Forelimb muscle (tissue), 1 donor: ENCODE data around the gene ATRN. TPM values are rescaled to one million over a fixed set of nuclear protein-coding genes. Genes with fewer than 3 reads are reported as not detected.

Source experiments
- DNase-seq: peaks from one replicate; pipeline ENCODE4 v3.0.0-alpha.2; 2013; ENCODE audit warnings: low read depth
- polyA plus RNA-seq: library from polyadenylated mRNA; unstranded; fragments of 120-200 nt; gene quantifications from one replicate; pipeline ENCODE4 v1.2.1, GENCODE V29; 2013; ENCODE audit not compliant: insufficient read length

ATRN gene
- polyA plus RNA-seq, 1 donor, result 21.7 TPM

GRCh38 chr20:3627476-3627875 lies 156.7 kb downstream of the ATRN start:
- no peak for DNase-seq

GRCh38 chr20:3628502-3629314 lies 157.9 kb downstream of the ATRN start:
- no peak for DNase-seq

GRCh38 chr20:3629893-3630292 lies 159.1 kb downstream of the ATRN start:
- no peak for DNase-seq

- DNase-seq, result no peak
Observed at GRCh38 chr20:3630429-3630828, 159.6 kb downstream of the ATRN start.

- no peak for DNase-seq
Observed at GRCh38 chr20:3631534-3631933, 160.7 kb downstream of the ATRN start.

GRCh38 chr20:3632311-3633004 lies 161.6 kb downstream of the ATRN start:
- no peak for DNase-seq

- no peak for DNase-seq
Observed at GRCh38 chr20:3633913-3634478, 163.2 kb downstream of the ATRN start.

- no peak for DNase-seq
Observed at GRCh38 chr20:3635346-3635745, 164.5 kb downstream of the ATRN start.

- DNase-seq, result no peak
Observed at GRCh38 chr20:3640259-3640658, 169.4 kb downstream of the ATRN start.

- DNase-seq, result no peak
Observed at GRCh38 chr20:3645309-3646066, 174.7 kb downstream of the ATRN start.

- no peak for DNase-seq
Observed at GRCh38 chr20:3646067-3646440, 175.2 kb downstream of the ATRN start.

- no peak for DNase-seq
Observed at GRCh38 chr20:3646651-3647050, 175.8 kb downstream of the ATRN start.

GRCh38 chr20:3647473-3647872 lies 176.7 kb downstream of the ATRN start:
- no peak for DNase-seq

- no peak for DNase-seq
Observed at GRCh38 chr20:3648951-3649350, 178.1 kb downstream of the ATRN start.

GRCh38 chr20:3651204-3651962 lies 180.6 kb downstream of the ATRN start:
- no peak for DNase-seq

- no peak for DNase-seq
Observed at GRCh38 chr20:3652221-3652620, 181.4 kb downstream of the ATRN start.

- no peak for DNase-seq
Observed at GRCh38 chr20:3652676-3653596, 182.1 kb downstream of the ATRN start.

- DNase-seq, result no peak
Observed at GRCh38 chr20:3653921-3654320, 183.1 kb downstream of the ATRN start.

GRCh38 chr20:3654326-3655130 lies 183.7 kb downstream of the ATRN start:
- DNase-seq, result no peak

- DNase-seq, result no peak
Observed at GRCh38 chr20:3655131-3655405, 184.2 kb downstream of the ATRN start.
